H9 (cell line): ENCODE data around the gene FOXO1. TPM values are rescaled to one million over a fixed set of nuclear protein-coding genes. Genes with fewer than 3 reads are reported as not detected.

Experiments used
- DNase-seq: peaks from one replicate; pipeline ENCODE4 v3.0.0-alpha.2; 2017
- H2AFZ ChIP-seq: one replicate; pipeline ENCODE4 v1.6.1; 2013; ENCODE audit warnings: mild to moderate bottlenecking, low read length, control low read depth, moderate library complexity
- H2AK5ac ChIP-seq: 2 replicates; pipeline ENCODE4 v1.6.1; 2013; ENCODE audit warnings: low read length, control low read depth, mixed read lengths; ENCODE audit not compliant: insufficient read length
- H2BK120ac ChIP-seq: one replicate; pipeline ENCODE4 v1.6.1; 2013; ENCODE audit warnings: low read depth, mild to moderate bottlenecking, low read length, control low read depth, inconsistent platforms; ENCODE audit not compliant: poor library complexity, severe bottlenecking
- H2BK12ac ChIP-seq: 2 replicates; pipeline ENCODE4 v1.6.1; 2013; ENCODE audit warnings: low read length, control low read depth, mixed read lengths, low read depth; ENCODE audit not compliant: insufficient read length
- H2BK15ac ChIP-seq: 2 replicates; pipeline ENCODE4 v1.6.1; 2013; ENCODE audit warnings: low read depth, low read length, control low read depth
- H2BK20ac ChIP-seq: one replicate; pipeline ENCODE4 v1.6.1; 2013; ENCODE audit warnings: low read depth, mild to moderate bottlenecking, low read length, control low read depth, inconsistent platforms; ENCODE audit not compliant: poor library complexity, severe bottlenecking
- H2BK5ac ChIP-seq: 2 replicates; pipeline ENCODE4 v1.6.1; 2013; ENCODE audit warnings: low read length, control low read depth, mixed read lengths; ENCODE audit not compliant: insufficient read length
- H3K14ac ChIP-seq: 2 replicates; pipeline ENCODE4 v1.6.1; 2013; ENCODE audit warnings: low read length, control low read depth; ENCODE audit not compliant: insufficient read depth
- H3K18ac ChIP-seq: 2 replicates; pipeline ENCODE4 v1.6.1; 2013; ENCODE audit warnings: low read depth, mild to moderate bottlenecking, mixed read lengths, low read length, control low read depth; ENCODE audit not compliant: insufficient read length
- H3K23ac ChIP-seq: 2 replicates; pipeline ENCODE4 v1.6.1; 2013; ENCODE audit warnings: low read length, control low read depth, mixed read lengths, low read depth; ENCODE audit not compliant: insufficient read length
- H3K23me2 ChIP-seq: 2 replicates; pipeline ENCODE4 v1.6.1; 2013; ENCODE audit warnings: low read depth, mild to moderate bottlenecking, mixed read lengths, low read length, control low read depth; ENCODE audit not compliant: insufficient read length, poor library complexity, severe bottlenecking
- H3K27ac ChIP-seq: 2 replicates; pipeline ENCODE4 v1.5.1; 2013; ENCODE audit warnings: low read length, control low read depth, mixed read lengths, low read depth; ENCODE audit not compliant: insufficient read length
- H3K27me3 ChIP-seq: 2 replicates; pipeline ENCODE4 v1.6.1; 2013; ENCODE audit warnings: low read length, control low read depth, inconsistent platforms; ENCODE audit not compliant: insufficient read depth
- H3K4ac ChIP-seq: 2 replicates; pipeline ENCODE4 v1.6.1; 2013; ENCODE audit warnings: low read depth, mild to moderate bottlenecking, control low read depth, inconsistent platforms, low read length, moderate library complexity
- H3K4me1 ChIP-seq: 2 replicates; pipeline ENCODE4 v1.6.1; 2013; ENCODE audit warnings: low read length, control low read depth, inconsistent platforms; ENCODE audit not compliant: insufficient read depth
- H3K4me2 ChIP-seq: 2 replicates; pipeline ENCODE4 v1.6.1; 2013; ENCODE audit warnings: low read length, control low read depth, mixed read lengths; ENCODE audit not compliant: insufficient read length, insufficient read depth
- H3K56ac ChIP-seq: 2 replicates; pipeline ENCODE4 v1.6.1; 2013; ENCODE audit warnings: low read depth, mild to moderate bottlenecking, mixed read lengths, low read length, control low read depth; ENCODE audit not compliant: insufficient read length
- H3K79me1 ChIP-seq: 2 replicates; pipeline ENCODE4 v1.6.1; 2013; ENCODE audit warnings: low read depth, mild to moderate bottlenecking, moderate library complexity, low read length, control low read depth, inconsistent platforms; ENCODE audit not compliant: insufficient read depth, poor library complexity, severe bottlenecking
- H3K79me2 ChIP-seq: 2 replicates; pipeline ENCODE4 v1.6.1; 2013; ENCODE audit warnings: low read length, control low read depth, inconsistent platforms; ENCODE audit not compliant: insufficient read depth
- H3K9ac ChIP-seq: 2 replicates; pipeline ENCODE4 v1.6.1; 2013; ENCODE audit warnings: low read length, control low read depth, mixed read lengths; ENCODE audit not compliant: insufficient read length; ENCODE audit errors: extremely low read depth
- H3K9me3 ChIP-seq: one replicate; pipeline ENCODE4 v1.6.1; 2013; ENCODE audit warnings: low read depth, low read length, inconsistent platforms; ENCODE audit not compliant: control insufficient read depth
- H3T11ph ChIP-seq: one replicate; pipeline ENCODE4 v1.6.1; 2013; ENCODE audit warnings: mild to moderate bottlenecking, low read length, control low read depth, inconsistent platforms
- H4K20me1 ChIP-seq: one replicate; pipeline ENCODE4 v1.6.1; 2013; ENCODE audit not compliant: control insufficient read depth, insufficient read length, insufficient read depth
- H4K5ac ChIP-seq: 2 replicates; pipeline ENCODE4 v1.6.1; 2013; ENCODE audit warnings: low read depth, mild to moderate bottlenecking, mixed read lengths, low read length, control low read depth; ENCODE audit not compliant: insufficient read length
- H4K8ac ChIP-seq: replicated peaks from 2 replicates; pipeline ENCODE4 v1.6.1; 2013; ENCODE audit warnings: low read length, control low read depth, mixed read lengths, low read depth; ENCODE audit not compliant: insufficient read length
- H4K91ac ChIP-seq: 2 replicates; pipeline ENCODE4 v1.6.1; 2013; ENCODE audit warnings: low read depth, mild to moderate bottlenecking, moderate library complexity, mixed read lengths, low read length, control low read depth; ENCODE audit not compliant: insufficient read length
- H3K27ac Mint-ChIP-seq, 3 experiments: 2 replicates in 2 of 3; 3 replicates in 1 of 3; pipeline ENCODE4 v1.8.0; 2020 to 2021; ENCODE audit warnings: mixed read lengths in 3 of 3, mild to moderate bottlenecking in 1 of 3, moderate library complexity in 1 of 3
- H3K27me3 Mint-ChIP-seq: 2 replicates; pipeline ENCODE4 v1.8.0; 2021; ENCODE audit warnings: low read depth, mild to moderate bottlenecking, moderate library complexity, mixed read lengths
- H3K36me3 Mint-ChIP-seq, 3 experiments: 2 replicates in 2 of 3; 3 replicates in 1 of 3; pipeline ENCODE4 v1.8.0; 2020 to 2021; ENCODE audit warnings: low read depth in 3 of 3, mixed read lengths in 3 of 3; ENCODE audit not compliant: insufficient read depth in 1 of 3
- H3K4me1 Mint-ChIP-seq, 2 experiments: 2 replicates each; pipeline ENCODE4 v1.8.0; 2020; ENCODE audit warnings: mixed read lengths in 2 of 2
- H3K4me3 Mint-ChIP-seq, 2 experiments: 2 replicates in 1 of 2; 3 replicates in 1 of 2; pipeline ENCODE4 v1.8.0; 2020 to 2021; ENCODE audit warnings: mild to moderate bottlenecking in 2 of 2, mixed read lengths in 2 of 2, moderate library complexity in 1 of 2
- H3K9me3 Mint-ChIP-seq, 2 experiments: 2 replicates in 1 of 2; 3 replicates in 1 of 2; pipeline ENCODE4 v1.8.0; 2020; ENCODE audit warnings: mild to moderate bottlenecking in 2 of 2, mixed read lengths in 2 of 2, moderate library complexity in 1 of 2
- WGBS: extraction: QIAGEN DNeasy Blood & Tissue Kit; methylation state at CpG from one replicate; pipeline ENCODE4 v1.1.7; 2013; ENCODE audit warnings: missing lambda C conversion rate, low lambda C conversion rate, mixed read lengths; ENCODE audit not compliant: insufficient read length; ENCODE audit errors: extremely low coverage; 5-methylcytosine and 5-hydroxymethylcytosine counted together
- total RNA-seq: library from RNA; stranded (reverse); gene quantifications from 2 replicates; pipeline ENCODE4 v1.2.1, GENCODE V29; 2021
- TF ChIP-seq, protein P1 (sequence below): fragments of 200-600 bp; sonication (generic); conservative IDR thresholded peaks from 3 replicates; pipeline ENCODE4 v1.8.0; 2021; ENCODE audit warnings: antibody characterized with exemption, mild to moderate bottlenecking

Gene FOXO1
- total RNA-seq, 1 experiment from 2014 or later, result 44.6 TPM

DNA sequence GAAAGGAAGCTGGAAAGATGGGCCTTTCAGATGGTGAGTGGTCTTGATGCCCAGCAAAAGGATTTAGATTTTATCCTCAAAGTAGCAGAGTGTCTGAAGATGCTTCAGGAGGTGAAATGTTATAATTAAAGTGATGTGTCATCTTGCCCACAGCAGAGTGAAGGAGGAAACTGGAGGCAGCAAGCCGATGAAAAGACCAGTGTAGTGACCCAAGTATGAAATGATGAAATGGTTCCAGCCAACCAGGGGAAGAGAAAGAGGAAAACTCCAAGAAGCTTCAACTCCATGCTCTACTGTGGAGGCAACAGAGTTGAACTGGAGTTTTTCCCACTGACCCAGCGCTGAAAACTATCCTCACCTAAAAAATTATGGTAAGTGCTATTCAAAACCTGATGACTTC lies 66.7 kb downstream of the FOXO1 start:
- no peak overlapping the region for H2AFZ ChIP-seq
- no peak for DNase-seq
- Mint-ChIP-seq H3K27me3 (no peaks in the 10 kb centered on the region), H3K4me1 (peaks cover 69 to 72% of the 10 kb centered on the region in 2 experiments), H3K4me3 (no peak overlapping the region), H3K27ac (peak overlapping the region in 2 of 3 experiments; percentile 21 to 64; a peak in 3 of 7 replicates), H3K9me3 (no peaks in the 10 kb centered on the region), H3K36me3 (peaks cover 0 to 8% (median 0%) of the 10 kb centered on the region in 3 experiments; a peak in 1 of 7 replicates)
- no peak overlapping the region for H3K27ac ChIP-seq
- H3K56ac ChIP-seq, result no peak overlapping the region
- no CpG with 5 or more reads among the region's 2 CpGs for WGBS
- H3K4me1 ChIP-seq, result peaks cover 8% of the 10 kb centered on the region; the same call in 1 of the 2 replicates
- no peak overlapping the region for H4K8ac ChIP-seq
- H3K14ac ChIP-seq, result no peak overlapping the region
- H3T11ph ChIP-seq, result no peak overlapping the region
- H3K9me3 ChIP-seq, result no peaks in the 10 kb centered on the region
- no peak overlapping the region for H2BK20ac ChIP-seq
- H3K4ac ChIP-seq, result no peak overlapping the region
- H4K20me1 ChIP-seq, result no peaks in the 10 kb centered on the region
- no peaks in the 10 kb centered on the region for H3K27me3 ChIP-seq
- no peak overlapping the region for H3K9ac ChIP-seq
- no peak overlapping the region for H4K91ac ChIP-seq
- H3K18ac ChIP-seq, result no peak overlapping the region
- no peak overlapping the region for H4K5ac ChIP-seq
- peaks cover 50% of the 10 kb centered on the region; the same call in 1 of the 2 replicates for H3K79me2 ChIP-seq
- no peak overlapping the region for H2BK120ac ChIP-seq
- H3K4me2 ChIP-seq, result no peak overlapping the region
- H2AK5ac ChIP-seq, result no peak overlapping the region
- H2BK12ac ChIP-seq, result no peak overlapping the region
- no peak overlapping the region for H3K23ac ChIP-seq
- H3K23me2 ChIP-seq, result no peaks in the 10 kb centered on the region
- H2BK15ac ChIP-seq, result no peak overlapping the region
- TF ChIP-seq, protein P1, sequence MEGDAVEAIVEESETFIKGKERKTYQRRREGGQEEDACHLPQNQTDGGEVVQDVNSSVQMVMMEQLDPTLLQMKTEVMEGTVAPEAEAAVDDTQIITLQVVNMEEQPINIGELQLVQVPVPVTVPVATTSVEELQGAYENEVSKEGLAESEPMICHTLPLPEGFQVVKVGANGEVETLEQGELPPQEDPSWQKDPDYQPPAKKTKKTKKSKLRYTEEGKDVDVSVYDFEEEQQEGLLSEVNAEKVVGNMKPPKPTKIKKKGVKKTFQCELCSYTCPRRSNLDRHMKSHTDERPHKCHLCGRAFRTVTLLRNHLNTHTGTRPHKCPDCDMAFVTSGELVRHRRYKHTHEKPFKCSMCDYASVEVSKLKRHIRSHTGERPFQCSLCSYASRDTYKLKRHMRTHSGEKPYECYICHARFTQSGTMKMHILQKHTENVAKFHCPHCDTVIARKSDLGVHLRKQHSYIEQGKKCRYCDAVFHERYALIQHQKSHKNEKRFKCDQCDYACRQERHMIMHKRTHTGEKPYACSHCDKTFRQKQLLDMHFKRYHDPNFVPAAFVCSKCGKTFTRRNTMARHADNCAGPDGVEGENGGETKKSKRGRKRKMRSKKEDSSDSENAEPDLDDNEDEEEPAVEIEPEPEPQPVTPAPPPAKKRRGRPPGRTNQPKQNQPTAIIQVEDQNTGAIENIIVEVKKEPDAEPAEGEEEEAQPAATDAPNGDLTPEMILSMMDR, result no peak
- H3K79me1 ChIP-seq, result peaks cover 3% of the 10 kb centered on the region
- no peak overlapping the region for H2BK5ac ChIP-seq
